Esophagus (tissue), 2 donors: ENCODE results near the gene ATP13A3. TPM values are rescaled to one million over a fixed set of nuclear protein-coding genes. Genes with fewer than 3 reads are reported as not detected.
"Not testable (repeated sequence)": the region's sequence is repeated elsewhere in the genome, so short reads cannot be mapped to it uniquely, and the experiment has no call there.

Experiments used
- H3K27ac ChIP-seq, 2 donors: one replicate each; pipeline ENCODE4 v1.5.1; 2013; ENCODE audit warnings: low read depth in 2 of 2, mild to moderate bottlenecking in 2 of 2, inconsistent platforms in 1 of 2, low read length in 1 of 2, moderate library complexity in 1 of 2
- H3K27me3 ChIP-seq, 2 donors: one replicate each; pipeline ENCODE4 v1.6.1; 2013; ENCODE audit warnings: low read length in 2 of 2, control low read depth in 1 of 2, mild to moderate bottlenecking in 1 of 2; ENCODE audit not compliant: insufficient read depth in 2 of 2, control insufficient read depth in 1 of 2
- H3K36me3 ChIP-seq, 2 donors: one replicate each; pipeline ENCODE4 v1.6.1; 2013; ENCODE audit warnings: low read length in 1 of 2; ENCODE audit not compliant: control insufficient read depth in 2 of 2, insufficient read depth in 2 of 2
- H3K4me1 ChIP-seq, 2 donors: one replicate each; pipeline ENCODE4 v1.6.1; 2013; ENCODE audit warnings: low read length in 1 of 2; ENCODE audit not compliant: control insufficient read depth in 2 of 2, insufficient read depth in 2 of 2
- H3K4me3 ChIP-seq, 2 donors: one replicate each; pipeline ENCODE4 v1.5.1; 2013; ENCODE audit warnings: low read length in 2 of 2, mild to moderate bottlenecking in 2 of 2, low read depth in 1 of 2, moderate library complexity in 1 of 2
- H3K9me3 ChIP-seq, 2 donors: one replicate each; pipeline ENCODE4 v1.6.1; 2013; ENCODE audit warnings: mild to moderate bottlenecking in 2 of 2, low read depth in 1 of 2, low read length in 1 of 2, moderate library complexity in 1 of 2; ENCODE audit not compliant: control insufficient read depth in 2 of 2, insufficient read depth in 1 of 2
- WGBS, 2 donors: extraction: QIAGEN DNeasy Blood & Tissue Kit; methylation state at CpG; one replicate each; pipeline ENCODE4 v1.1.7; 2013; 5-methylcytosine and 5-hydroxymethylcytosine counted together
- polyA plus RNA-seq, 2 donors: library from polyadenylated mRNA; stranded (reverse); fragments of 200-250 nt; gene quantifications; one replicate each; pipeline ENCODE4 v1.2.3, GENCODE V29; 2013
- donor health status: healthy with polysubstance abuse.
- donor health status: Bipolar disorder and iron deficiency.

Gene ATP13A3
- polyA plus RNA-seq, result 10 to 100 TPM in 1 of 2 donors, 1 to 10 TPM in 1; 9.6 to 12.2 TPM

- Histone ChIP-seq H3K27ac (peak within 1 kb of the TSS; percentile 91), H3K4me1 (peaks cover 2 to 10% of the 10 kb centered on the region in 2 donors), H3K36me3 (no peaks in the 10 kb centered on the region), H3K27me3 (no peaks in the 10 kb centered on the region), H3K9me3 (no peaks in the 10 kb centered on the region), H3K4me3 (peak within 1 kb of the TSS; percentile 76 to 92)
- WGBS, 2 donors, result 0% methylated on average over 28 to 99 of the region's 99 CpGs
Measured at GRCh38 chr3:194486540-194487288, at the start of gene ATP13A3. Gene ATP13A3, minus strand, starts transcription at chr3:194487002. Its CDS starts 24,812 bp downstream, at chr3:194462190.

- not testable (repeated sequence) for H3K9me3 ChIP-seq, H3K27ac ChIP-seq, H3K27me3 ChIP-seq, H3K4me1 ChIP-seq, H3K4me3 ChIP-seq, H3K36me3 ChIP-seq
- 77 to 95% methylated on average over 10 of the region's 10 CpGs for WGBS, 2 donors
Measured at GRCh38 chr3:194535199-194535598, 48.4 kb upstream of the ATP13A3 start.

- Histone ChIP-seq H3K36me3 (no peaks in the 10 kb centered on the region), H3K27ac (no peak overlapping the region), H3K9me3 (no peaks in the 10 kb centered on the region), H3K4me3 (no peak overlapping the region), H3K4me1 (peaks cover 0 to 2% of the 10 kb centered on the region in 2 donors), H3K27me3 (no peaks in the 10 kb centered on the region)
- 94 to 98% methylated on average over 3 of the region's 3 CpGs for WGBS, 2 donors
Measured at GRCh38 chr3:194534243-194534642, 47.4 kb upstream of the ATP13A3 start.

- no peak overlapping the region for H3K4me3 ChIP-seq
- H3K4me1 ChIP-seq, result peaks cover 0 to 2% of the 10 kb centered on the region in 2 donors
- WGBS, 2 donors, result 61 to 75% methylated on average over 4 of the region's 4 CpGs
- H3K27ac ChIP-seq, result no peak overlapping the region
- H3K27me3 ChIP-seq, result no peaks in the 10 kb centered on the region
- no peaks in the 10 kb centered on the region for H3K36me3 ChIP-seq
- H3K9me3 ChIP-seq, result no peaks in the 10 kb centered on the region
Measured at GRCh38 chr3:194532591-194532990, 45.8 kb upstream of the ATP13A3 start.

- Histone ChIP-seq H3K36me3 (no peaks in the 10 kb centered on the region), H3K27me3 (no peaks in the 10 kb centered on the region), H3K27ac (no peak overlapping the region), H3K4me3 (no peak overlapping the region), H3K4me1 (no peaks in the 10 kb centered on the region), H3K9me3 (no peaks in the 10 kb centered on the region)
- 91 to 96% methylated on average over 2 of the region's 2 CpGs for WGBS, 2 donors
Measured at GRCh38 chr3:194527726-194528125, 40.9 kb upstream of the ATP13A3 start.

- 88 to 89% methylated on average over 4 of the region's 4 CpGs for WGBS, 2 donors
- Histone ChIP-seq H3K27ac (no peak overlapping the region), H3K36me3 (no peaks in the 10 kb centered on the region), H3K9me3 (no peaks in the 10 kb centered on the region), H3K4me3 (no peak overlapping the region), H3K4me1 (peaks cover 3 to 4% of the 10 kb centered on the region in 2 donors), H3K27me3 (no peaks in the 10 kb centered on the region)
Measured at GRCh38 chr3:194526164-194526563, 39.4 kb upstream of the ATP13A3 start.

- Histone ChIP-seq H3K36me3 (no peaks in the 10 kb centered on the region), H3K4me3 (no peak overlapping the region), H3K9me3 (no peaks in the 10 kb centered on the region), H3K4me1 (peaks cover 3 to 4% of the 10 kb centered on the region in 2 donors), H3K27me3 (no peaks in the 10 kb centered on the region), H3K27ac (peak overlapping the region in 1 of 2 donors; percentile 55)
- WGBS, 2 donors, result 39 to 40% methylated on average over 4 of the region's 4 CpGs
Measured at GRCh38 chr3:194522579-194523046, 35.8 kb upstream of the ATP13A3 start.

GRCh38 chr3:194521510-194522260 lies 34.9 kb upstream of the ATP13A3 start:
- peaks cover 3 to 4% of the 10 kb centered on the region in 2 donors for H3K4me1 ChIP-seq
- no peak overlapping the region for H3K4me3 ChIP-seq
- WGBS, 2 donors, result 82 to 92% methylated on average over 2 of the region's 2 CpGs
- peak overlapping the region in 1 of 2 donors; percentile 33 for H3K27ac ChIP-seq
- H3K9me3 ChIP-seq, result no peaks in the 10 kb centered on the region
- H3K36me3 ChIP-seq, result no peaks in the 10 kb centered on the region
- no peaks in the 10 kb centered on the region for H3K27me3 ChIP-seq

GRCh38 chr3:194520682-194521162 lies 33.9 kb upstream of the ATP13A3 start:
- 57 to 65% methylated on average over 8 of the region's 8 CpGs for WGBS, 2 donors
- H3K4me3 ChIP-seq, H3K9me3 ChIP-seq, H3K4me1 ChIP-seq, H3K27ac ChIP-seq, H3K36me3 ChIP-seq, H3K27me3 ChIP-seq: not testable (repeated sequence)
